T-helper 1 cell treated with Interleukin-12 subunit alpha and Interleukin-12 subunit beta and Interleukin-4 antibody, amounts not matched to agents 30 ng/mL and 1 ng/mL, for 36 hours (primary cell): ENCODE results near the gene USP12. TPM values are rescaled to one million over a fixed set of nuclear protein-coding genes. Genes with fewer than 3 reads are reported as not detected.

Experiments
- intact Hi-C: fragments of 100-400 bp; cut with micrococcal nuclease; formaldehyde crosslinking; loops from one replicate; pipeline ENCODE4 v1.15.1; 2024
- total RNA-seq: library from RNA; stranded (reverse); gene quantifications from 2 replicates; pipeline ENCODE4 v1.2.3, GENCODE V29; 2022

The USP12 gene
- total RNA-seq, 1 donor from 2014 or later = 34.7 TPM

GRCh38 chr13:27040826-27041108, 130.8 kb downstream of the USP12 start:
- intact Hi-C loops = no loop called here

GRCh38 chr13:27039171-27039701, 132.4 kb downstream of the USP12 start:
- intact Hi-C loops = no loop called here

DNA sequence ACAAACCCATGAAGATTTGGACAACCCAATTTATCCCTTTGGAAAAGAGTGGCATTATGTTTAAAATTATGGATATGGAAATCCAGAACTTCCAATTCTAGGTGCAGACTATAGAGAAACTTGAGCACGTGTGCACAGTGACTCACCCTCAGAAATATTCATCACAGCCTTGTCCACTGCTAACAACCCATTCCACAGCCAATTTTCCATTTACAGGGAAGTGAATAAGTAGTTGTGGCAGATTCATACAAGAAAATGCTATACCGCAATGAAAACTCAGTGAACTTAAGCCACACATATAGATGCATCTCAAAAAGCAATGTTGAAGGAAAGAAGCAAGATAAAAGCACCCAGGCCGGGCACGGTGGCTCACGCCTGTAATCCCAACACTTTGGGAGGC, 133.3 kb downstream of the USP12 start:
- intact Hi-C loops = no loop called here

DNA sequence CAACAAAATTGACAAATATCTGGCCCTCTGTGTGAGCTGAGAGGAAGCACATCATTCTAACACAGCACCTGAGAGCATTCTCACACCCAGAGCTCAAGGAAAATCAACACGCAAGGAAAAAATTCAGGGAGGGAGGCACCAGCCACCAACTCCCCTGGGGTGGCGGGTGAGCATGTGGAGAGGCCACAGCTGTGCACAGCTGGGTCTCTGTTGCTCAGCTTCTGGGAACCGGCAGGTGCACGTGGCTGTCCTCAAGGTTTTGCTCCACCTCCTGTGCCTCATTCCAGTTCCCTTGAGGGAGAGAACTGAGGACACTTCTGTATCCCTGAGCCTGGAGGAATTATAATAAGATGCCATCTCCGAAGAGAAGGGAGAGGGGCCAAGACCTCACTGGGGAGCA, 134.0 kb downstream of the USP12 start:
- intact Hi-C loops = no loop called here

GRCh38 chr13:27037171-27037570, 134.4 kb downstream of the USP12 start:
- intact Hi-C loops = no loop called here

DNA sequence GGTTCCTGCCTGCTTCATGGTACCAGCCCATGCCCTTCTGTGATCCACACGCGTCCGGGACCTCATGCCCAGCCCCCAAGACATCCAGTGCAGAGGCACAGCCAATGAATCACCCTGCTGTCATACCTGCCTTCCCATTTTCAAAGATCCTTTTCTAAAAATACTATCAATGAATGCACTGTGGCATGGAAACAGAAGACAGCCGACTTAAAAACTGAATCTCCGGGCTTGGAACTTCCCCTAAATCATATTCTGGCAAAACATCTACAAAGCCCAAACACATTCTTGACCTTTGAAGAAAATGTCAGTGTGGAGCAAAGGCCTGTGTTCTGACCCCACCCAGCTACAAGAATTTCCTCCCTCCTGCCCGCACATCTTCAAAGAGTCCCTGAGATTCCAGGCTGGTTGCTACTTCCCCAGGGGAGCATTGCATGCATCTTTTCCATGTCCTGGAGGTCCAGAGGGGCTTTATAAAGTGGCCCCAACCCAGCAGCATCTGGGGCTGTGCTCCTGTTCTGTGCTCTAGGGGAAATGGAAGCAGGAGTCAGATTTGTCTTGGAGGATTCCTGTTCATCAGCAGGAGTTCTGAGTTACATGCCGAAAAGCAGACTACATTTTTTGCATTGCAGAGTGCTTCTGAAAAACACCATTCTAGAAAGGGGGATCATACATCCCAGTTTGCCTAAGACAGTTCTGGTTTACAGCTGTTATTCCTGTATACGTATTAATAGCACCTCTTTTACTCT, 135.2 kb downstream of the USP12 start:
- intact Hi-C loops = no loop called here

DNA sequence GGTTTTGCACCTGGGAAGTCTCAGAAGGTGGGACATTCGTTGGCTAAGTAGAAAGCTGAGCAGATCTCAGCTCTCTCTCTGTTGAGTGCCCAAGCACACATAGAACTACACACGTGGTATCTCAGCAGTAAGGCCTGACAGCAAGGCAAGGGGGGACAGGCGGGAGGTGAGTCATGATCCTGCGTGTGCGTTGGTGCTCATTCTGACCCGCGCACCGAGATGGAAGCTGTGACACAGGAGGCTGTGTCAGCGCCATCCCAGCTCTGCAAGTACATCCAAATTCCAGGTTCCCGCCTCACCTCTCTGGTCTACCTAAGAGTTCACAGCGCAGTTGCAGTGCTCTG, 135.7 kb downstream of the USP12 start:
- intact Hi-C loops = no loop called here

DNA sequence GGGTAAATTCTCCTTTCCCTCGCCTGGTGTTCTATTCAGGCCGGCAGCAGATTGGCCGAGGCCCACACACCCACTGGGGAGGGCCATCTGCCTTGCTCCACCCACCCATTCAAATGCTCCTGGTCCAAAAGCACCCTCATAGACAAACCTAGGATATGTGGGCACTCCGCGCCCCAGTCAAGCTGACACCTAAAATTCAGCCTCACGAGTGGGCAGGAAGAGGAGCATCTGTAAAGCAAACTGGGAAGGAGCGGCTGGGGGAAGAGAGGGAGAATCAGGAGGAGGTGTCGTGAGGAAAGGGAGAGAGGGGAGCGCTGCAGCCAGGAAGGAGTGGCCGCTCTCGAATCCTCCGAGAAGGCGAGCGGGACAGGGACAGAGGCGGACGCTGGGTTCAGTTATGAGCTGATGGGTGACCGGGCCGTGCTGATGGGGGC, 136.9 kb downstream of the USP12 start:
- intact Hi-C loops = no loop called here

DNA sequence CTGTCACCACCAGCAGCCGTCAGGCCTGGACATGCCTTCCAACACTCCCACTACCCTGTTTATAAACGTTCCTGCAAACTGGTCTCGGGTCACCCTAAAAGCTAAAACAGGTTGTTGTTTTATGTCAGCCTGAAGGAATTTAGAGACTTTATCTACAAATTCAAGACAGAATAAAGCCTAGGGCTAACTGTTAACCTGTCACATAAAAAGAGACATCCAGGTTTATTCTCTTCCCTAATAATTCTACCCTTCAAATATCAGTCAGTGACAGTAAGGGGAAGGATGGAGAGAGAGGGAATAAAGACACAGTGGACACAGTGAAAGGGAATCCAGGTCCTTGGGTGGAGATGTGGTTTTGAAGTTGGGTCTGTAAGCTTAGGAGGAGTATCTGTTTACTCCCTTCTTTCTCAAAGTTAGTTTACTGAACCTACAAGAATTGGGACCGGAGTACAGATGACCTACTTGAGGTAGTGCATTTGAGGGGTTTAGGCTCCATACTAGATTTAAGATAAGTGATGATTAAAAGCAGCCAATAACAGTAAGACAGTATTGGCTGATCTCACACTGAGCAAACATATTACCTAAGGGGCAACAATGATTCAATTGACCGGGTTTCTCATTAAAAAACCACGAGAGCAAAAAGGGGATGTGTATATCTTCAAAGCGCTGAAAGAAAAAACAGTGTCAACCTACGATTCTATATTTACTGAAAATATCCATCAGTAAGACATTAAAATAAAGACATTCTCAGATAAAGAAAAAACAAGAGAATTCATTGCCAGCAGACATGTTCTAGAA, 142.7 kb downstream of the USP12 start:
- intact Hi-C loops = no loop called here

GRCh38 chr13:27027086-27027667, 144.4 kb downstream of the USP12 start:
- intact Hi-C loops = no loop called here

GRCh38 chr13:27026396-27026795, 145.2 kb downstream of the USP12 start:
- intact Hi-C loops = no loop called here

DNA sequence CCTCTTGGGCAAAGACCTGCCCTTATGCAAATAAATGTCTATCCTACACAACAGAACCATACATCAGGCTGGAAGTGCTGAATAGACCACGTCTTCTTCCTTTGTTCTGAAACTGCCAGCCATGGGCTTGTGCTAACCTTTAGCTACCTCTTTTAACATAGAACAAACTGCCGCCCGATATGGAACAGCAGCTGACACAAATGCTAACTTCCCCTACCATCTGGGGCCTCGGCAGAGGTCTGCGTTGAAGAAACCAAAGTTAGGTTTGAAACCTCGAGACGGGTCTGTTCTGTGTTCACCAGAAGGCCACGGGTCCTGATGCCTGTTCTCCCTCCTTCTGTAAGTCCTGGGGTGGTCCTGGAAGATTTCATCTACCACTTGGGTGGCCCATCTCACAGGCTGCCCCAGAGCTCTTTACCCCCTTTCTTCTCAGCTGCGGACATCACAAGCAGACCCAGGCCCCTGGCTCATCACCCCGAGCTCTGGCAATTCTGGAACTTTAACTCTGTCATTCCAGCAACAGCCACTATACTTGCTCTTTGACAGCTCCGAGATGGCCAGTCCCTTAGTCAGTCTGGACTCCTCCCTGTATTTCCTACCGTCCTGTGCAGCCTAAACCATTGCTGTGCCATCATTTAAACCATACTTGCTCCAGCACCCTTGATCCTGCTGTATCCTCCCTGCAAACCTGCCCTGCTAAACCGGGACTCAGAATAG, 146.7 kb downstream of the USP12 start:
- intact Hi-C loops = no loop called here

- intact Hi-C loops = no loop called here
Observed at GRCh38 chr13:27024074-27024461, 147.5 kb downstream of the USP12 start.

- intact Hi-C loops = loop anchor here (1.0 kb wide), 3 partner anchors 26 to 330 kb away; no protein-coding TSS in a partner anchor
Observed at GRCh38 chr13:27023385-27024073, 148.1 kb downstream of the USP12 start.

GRCh38 chr13:27022571-27023311, 148.9 kb downstream of the USP12 start:
- intact Hi-C loops = loop anchor here (1.0 kb wide), 3 partner anchors 25 to 331 kb away; no protein-coding TSS in a partner anchor

GRCh38 chr13:27020415-27020814, 151.2 kb downstream of the USP12 start:
- intact Hi-C loops = no loop called here

- intact Hi-C loops = no loop called here
Observed at GRCh38 chr13:27018882-27019281, 152.7 kb downstream of the USP12 start.

DNA sequence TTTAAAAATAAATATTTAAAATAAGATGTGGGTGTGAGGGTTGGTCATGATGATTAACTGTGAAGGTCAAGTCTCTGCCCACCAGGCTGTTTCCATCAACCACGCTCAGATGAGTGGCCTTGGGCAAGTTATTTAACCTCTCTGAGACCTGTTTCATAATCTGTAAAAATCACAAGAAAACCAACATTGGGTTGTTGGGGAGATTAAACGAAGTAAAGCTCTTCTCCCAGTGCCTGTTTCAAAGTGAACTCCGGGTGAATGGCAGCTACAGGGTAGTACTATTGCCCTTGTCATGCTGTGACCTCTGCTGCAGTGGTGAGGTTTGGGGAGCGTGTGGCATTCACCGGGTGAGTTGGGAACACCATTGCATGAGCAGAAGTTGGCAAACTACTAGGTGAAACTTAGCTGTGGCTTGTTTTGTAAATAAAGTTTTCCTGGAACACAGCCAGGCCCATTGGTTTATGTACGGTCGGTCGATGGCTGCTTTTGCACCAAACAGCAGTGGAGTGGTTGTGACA, 153.2 kb downstream of the USP12 start:
- intact Hi-C loops = no loop called here

DNA sequence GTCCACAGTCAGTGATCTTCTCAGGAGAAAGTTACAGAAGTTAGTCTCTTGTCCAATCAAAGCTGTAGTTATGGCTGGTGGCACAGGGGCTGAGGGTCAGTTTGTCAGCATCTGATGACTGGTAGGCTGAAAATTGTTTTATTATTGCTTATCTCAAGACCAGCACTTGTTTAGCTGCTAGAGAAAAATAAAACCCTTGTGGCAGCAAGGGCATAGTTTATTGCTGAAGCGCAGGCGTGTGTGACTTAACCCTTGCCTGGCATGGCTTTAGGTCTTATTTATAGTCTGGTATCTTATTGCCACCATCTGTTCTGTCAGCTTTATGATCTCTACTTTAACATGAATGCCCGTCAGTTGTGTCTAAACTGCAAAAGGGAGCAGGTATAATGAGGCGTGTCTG, 154.7 kb downstream of the USP12 start:
- intact Hi-C loops = no loop called here
